SU-DHL-6 (cell line): ENCODE measurements around the gene ZNF850.
"Not testable (repeated sequence)": the region's sequence is repeated elsewhere in the genome, so short reads cannot be mapped to it uniquely, and the experiment has no call there.

Experiments used
- H2AFZ ChIP-seq: fragments of 200-600 bp; sonication (generic); 2 replicates; pipeline ENCODE4 v1.6.1; 2014; ENCODE audit warnings: low read depth, mild to moderate bottlenecking, moderate library complexity, mixed read lengths, antibody characterized with exemption, low read length; ENCODE audit not compliant: severe bottlenecking
- H3F3A ChIP-seq: fragments of 200-600 bp; shearing (Covaris generic); 2 replicates; pipeline ENCODE4 v1.6.0; 2016; ENCODE audit warnings: antibody characterized with exemption, mild to moderate bottlenecking; ENCODE audit not compliant: insufficient read depth
- H3K27ac ChIP-seq: fragments of 200-600 bp; sonication (generic); 2 replicates; pipeline ENCODE4 v1.5.1; 2016; ENCODE audit warnings: low read depth, mild to moderate bottlenecking, low read length, moderate library complexity, mixed read lengths
- H3K27me3 ChIP-seq: fragments of 200-600 bp; sonication (generic), shearing (Covaris generic); 2 replicates; pipeline ENCODE4 v1.6.0; 2014; ENCODE audit warnings: mild to moderate bottlenecking, low read length
- H3K36me3 ChIP-seq: fragments of 200-600 bp; sonication (generic); 2 replicates; pipeline ENCODE4 v1.6.1; 2014; ENCODE audit warnings: mild to moderate bottlenecking, low read length, mixed read lengths
- H3K4me2 ChIP-seq: fragments of 300-600, 200-600 bp; shearing (Covaris generic), sonication (generic); 2 replicates; pipeline ENCODE4 v1.6.0; 2014; ENCODE audit warnings: low read length, low read depth, mild to moderate bottlenecking; ENCODE audit not compliant: poor library complexity, severe bottlenecking
- H3K4me3 ChIP-seq: fragments of 200-600 bp; sonication (generic); 2 replicates; pipeline ENCODE4 v1.5.1; 2014; ENCODE audit warnings: antibody characterized with exemption, low read length, mild to moderate bottlenecking, mixed read lengths; ENCODE audit not compliant: insufficient read depth, poor library complexity, severe bottlenecking
- H3K79me2 ChIP-seq: fragments of 200-600 bp; sonication (generic); 2 replicates; pipeline ENCODE4 v1.6.1; 2014; ENCODE audit warnings: mild to moderate bottlenecking, low read length, moderate library complexity; ENCODE audit not compliant: insufficient read depth
- H3K9ac ChIP-seq: fragments of 200-600 bp; sonication (generic); 2 replicates; pipeline ENCODE4 v1.7.0; 2014; ENCODE audit warnings: mild to moderate bottlenecking, low read length
- H3K9me2 ChIP-seq: fragments of 200-600 bp; sonication (generic); replicated peaks from 2 replicates; pipeline ENCODE4 v1.6.1; 2014; ENCODE audit warnings: low read length; ENCODE audit not compliant: insufficient read depth
- H3K9me3 ChIP-seq: fragments of 200-600 bp; sonication (generic); 2 replicates; pipeline ENCODE4 v1.6.1; 2014; ENCODE audit warnings: low read length, mixed read lengths; ENCODE audit not compliant: insufficient read depth
- H4K20me1 ChIP-seq: fragments of 200-600 bp; sonication (generic); 2 replicates; pipeline ENCODE4 v1.6.1; 2014; ENCODE audit warnings: low read depth, mild to moderate bottlenecking, antibody characterized with exemption, low read length, moderate library complexity, mixed read lengths
- EZH2phosphoT487 ChIP-seq: fragments of 200-600 bp; sonication (generic), shearing (Covaris generic); conservative IDR thresholded peaks from 2 replicates; pipeline ENCODE4 v1.6.1; 2018; ENCODE audit warnings: mild to moderate bottlenecking, antibody characterized with exemption, low read length, moderate library complexity, mixed read lengths
- TF ChIP-seq, protein P1 (sequence below): fragments of 200-600 bp; sonication (generic); IDR thresholded peaks from one replicate; pipeline ENCODE4 v1.5.1; 2017; ENCODE audit warnings: antibody characterized with exemption, mild to moderate bottlenecking, low read length, moderate library complexity; ENCODE audit not compliant: insufficient read depth, poor library complexity, severe bottlenecking

ZNF850 gene

DNA sequence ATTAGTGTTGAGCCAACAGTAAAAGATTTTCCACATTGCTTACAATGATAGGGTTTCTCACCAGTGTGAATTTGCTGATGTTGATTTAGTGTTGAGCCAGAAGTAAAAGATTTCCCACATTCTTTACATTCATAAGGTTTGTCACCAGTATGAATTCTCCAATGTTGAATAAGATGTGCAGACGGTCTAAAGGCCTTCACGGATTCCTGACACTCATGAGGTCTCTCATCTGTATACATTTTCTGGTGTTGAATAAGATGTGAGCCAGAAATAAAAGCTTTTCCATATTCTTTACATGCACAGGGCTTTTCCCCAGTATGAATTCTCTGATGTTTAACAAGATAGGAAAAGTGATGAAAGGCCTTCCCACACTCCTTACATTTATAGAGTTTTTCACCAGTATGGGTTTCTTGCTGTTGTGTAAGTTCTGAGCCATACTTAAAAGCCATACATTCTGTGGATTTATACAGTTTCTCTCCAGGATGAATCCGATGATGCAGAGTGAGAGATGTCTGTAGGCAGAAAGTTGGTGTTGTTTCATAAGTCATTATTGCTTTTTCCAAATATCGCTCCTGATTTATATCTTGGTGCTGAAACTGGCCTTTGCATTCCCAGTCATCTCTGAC lies 22.4 kb downstream of the ZNF850 start:
- no peak overlapping the region for H3K4me2 ChIP-seq
- H3K9me3 ChIP-seq, result peaks cover 60% of the 10 kb centered on the region
- TF ChIP-seq, protein P1, sequence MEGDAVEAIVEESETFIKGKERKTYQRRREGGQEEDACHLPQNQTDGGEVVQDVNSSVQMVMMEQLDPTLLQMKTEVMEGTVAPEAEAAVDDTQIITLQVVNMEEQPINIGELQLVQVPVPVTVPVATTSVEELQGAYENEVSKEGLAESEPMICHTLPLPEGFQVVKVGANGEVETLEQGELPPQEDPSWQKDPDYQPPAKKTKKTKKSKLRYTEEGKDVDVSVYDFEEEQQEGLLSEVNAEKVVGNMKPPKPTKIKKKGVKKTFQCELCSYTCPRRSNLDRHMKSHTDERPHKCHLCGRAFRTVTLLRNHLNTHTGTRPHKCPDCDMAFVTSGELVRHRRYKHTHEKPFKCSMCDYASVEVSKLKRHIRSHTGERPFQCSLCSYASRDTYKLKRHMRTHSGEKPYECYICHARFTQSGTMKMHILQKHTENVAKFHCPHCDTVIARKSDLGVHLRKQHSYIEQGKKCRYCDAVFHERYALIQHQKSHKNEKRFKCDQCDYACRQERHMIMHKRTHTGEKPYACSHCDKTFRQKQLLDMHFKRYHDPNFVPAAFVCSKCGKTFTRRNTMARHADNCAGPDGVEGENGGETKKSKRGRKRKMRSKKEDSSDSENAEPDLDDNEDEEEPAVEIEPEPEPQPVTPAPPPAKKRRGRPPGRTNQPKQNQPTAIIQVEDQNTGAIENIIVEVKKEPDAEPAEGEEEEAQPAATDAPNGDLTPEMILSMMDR, result no peak
- no peak for TF ChIP-seq EZH2phosphoT487
- no peak overlapping the region for H2AFZ ChIP-seq
- no peak overlapping the region for H3K4me3 ChIP-seq
- no peaks in the 10 kb centered on the region for H3K79me2 ChIP-seq
- H3K9ac ChIP-seq, result no peak overlapping the region
- H3K36me3 ChIP-seq, result peaks cover 74% of the 10 kb centered on the region
- no peaks in the 10 kb centered on the region for H4K20me1 ChIP-seq
- no peaks in the 10 kb centered on the region for H3F3A ChIP-seq
- no peaks in the 10 kb centered on the region for H3K9me2 ChIP-seq
- no peak overlapping the region for H3K27ac ChIP-seq
- H3K27me3 ChIP-seq, result no peaks in the 10 kb centered on the region

DNA sequence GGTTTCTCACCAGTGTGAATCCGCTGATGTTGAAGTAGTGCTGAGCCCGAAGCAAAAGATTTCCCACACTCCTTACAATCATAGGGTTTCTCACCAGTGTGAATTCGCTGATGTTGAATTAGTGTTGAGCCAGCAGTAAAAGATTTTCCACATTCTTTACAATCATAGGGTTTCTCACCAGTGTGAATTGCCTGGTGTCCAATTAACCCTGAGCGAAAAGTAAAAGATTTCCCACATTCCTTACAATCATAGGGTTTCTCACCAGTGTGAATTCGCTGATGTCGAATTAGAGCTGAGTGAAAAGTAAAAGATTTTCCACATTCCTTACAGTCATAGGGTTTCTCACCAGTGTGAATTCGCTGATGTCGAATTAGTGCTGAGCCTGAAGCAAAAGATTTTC lies 23.0 kb downstream of the ZNF850 start:
- not testable (repeated sequence) for H3K4me3 ChIP-seq, H3K9me2 ChIP-seq, H2AFZ ChIP-seq, H3F3A ChIP-seq, H3K4me2 ChIP-seq, H4K20me1 ChIP-seq, H3K9ac ChIP-seq, H3K27me3 ChIP-seq, H3K27ac ChIP-seq, H3K79me2 ChIP-seq
- Histone ChIP-seq H3K9me3 (peaks cover 54% of the 10 kb centered on the region), H3K36me3 (peaks cover 71% of the 10 kb centered on the region)

- Histone ChIP-seq H3K27me3 (no peaks in the 10 kb centered on the region), H4K20me1 (no peaks in the 10 kb centered on the region), H3K9ac (no peak overlapping the region), H2AFZ (no peak overlapping the region), H3K9me3 (peaks cover 58% of the 10 kb centered on the region), H3K79me2 (no peaks in the 10 kb centered on the region), H3K27ac (no peak overlapping the region), H3K4me2 (no peak overlapping the region), H3F3A (no peaks in the 10 kb centered on the region), H3K9me2 (no peaks in the 10 kb centered on the region), H3K36me3 (peaks cover 64% of the 10 kb centered on the region), H3K4me3 (no peak overlapping the region)
- no peak for TF ChIP-seq EZH2phosphoT487
- TF ChIP-seq, protein P1, result no peak
Observed at GRCh38 chr19:36748431-36749275, 24.0 kb downstream of the ZNF850 start.

GRCh38 chr19:36747750-36748149 lies 24.9 kb downstream of the ZNF850 start:
- Histone ChIP-seq H3K4me3 (no peak overlapping the region), H3K9ac (no peak overlapping the region), H3K9me3 (peaks cover 61% of the 10 kb centered on the region), H3K79me2 (no peaks in the 10 kb centered on the region), H2AFZ (no peak overlapping the region), H4K20me1 (no peaks in the 10 kb centered on the region), H3K9me2 (no peaks in the 10 kb centered on the region), H3K27me3 (no peaks in the 10 kb centered on the region), H3F3A (no peaks in the 10 kb centered on the region), H3K27ac (no peak overlapping the region), H3K36me3 (peaks cover 62% of the 10 kb centered on the region), H3K4me2 (no peak overlapping the region)
- TF ChIP-seq EZH2phosphoT487, result no peak
- TF ChIP-seq, protein P1, result no peak
